GM10266 (cell line): ENCODE data around the gene KRT9.
"Not testable (repeated sequence)": the region's sequence is repeated elsewhere in the genome, so short reads cannot be mapped to it uniquely, and the experiment has no call there.

Source experiments
- DNase-seq: peaks from one replicate; pipeline ENCODE4 v3.0.0; 2012; ENCODE audit errors: extremely low spot score
- CTCF ChIP-seq: IDR thresholded peaks from 2 replicates; pipeline ENCODE4 v1.5.1; 2012; ENCODE audit warnings: mild to moderate bottlenecking, low read depth; ENCODE audit not compliant: control insufficient read depth, insufficient read depth; ENCODE audit errors: missing control alignments

The KRT9 gene

DNA sequence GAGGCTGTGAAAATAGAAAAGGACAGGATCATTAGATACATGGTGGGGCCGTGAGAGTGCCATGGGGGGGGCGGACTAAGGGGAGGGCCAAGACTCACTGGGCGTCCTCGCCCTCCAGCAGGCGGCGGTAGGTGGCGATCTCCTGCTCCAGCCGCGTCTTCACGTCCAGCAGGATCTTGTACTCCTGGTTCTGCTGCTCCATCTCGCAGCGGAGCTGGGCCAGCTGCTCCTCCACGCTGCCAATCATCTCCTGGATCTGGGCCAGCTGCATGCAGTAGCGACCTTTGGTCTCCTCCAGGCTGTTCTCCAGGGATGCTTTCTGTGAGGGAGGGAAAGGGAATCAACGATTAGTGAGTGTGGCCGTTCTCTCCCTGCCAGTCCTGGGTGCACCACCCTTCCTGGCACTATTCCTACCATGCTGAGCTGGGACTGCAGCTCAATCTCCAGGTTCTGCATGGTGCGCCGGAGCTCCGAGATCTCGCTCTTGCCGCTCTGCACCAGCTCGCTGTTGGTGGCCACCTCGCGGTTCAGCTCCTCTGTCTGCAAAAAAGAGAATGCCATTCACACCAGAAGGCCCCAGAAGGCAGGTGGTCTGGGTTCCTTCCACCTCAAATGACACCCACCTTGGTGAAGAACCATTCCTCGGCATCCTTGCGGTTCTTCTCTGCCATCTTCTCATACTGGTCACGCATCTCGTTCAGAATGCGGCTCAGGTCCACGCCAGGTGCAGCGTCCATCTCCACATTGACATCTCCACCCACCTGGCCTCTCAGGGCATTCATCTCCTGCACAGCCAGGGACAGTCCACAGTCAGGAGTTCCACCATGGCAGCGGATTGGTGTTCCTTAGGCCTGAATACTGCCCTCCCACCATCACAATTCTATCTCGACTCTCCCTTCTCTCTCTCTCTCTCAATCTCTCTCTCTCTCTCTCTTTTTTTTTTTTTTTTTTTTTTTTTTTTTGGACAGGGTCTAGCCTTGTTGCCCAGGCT lies 11.6 kb upstream of the KRT9 start:
- no peak for DNase-seq
- TF ChIP-seq CTCF: no peak

GRCh38 chr17:41582061-41582968 lies 10.5 kb upstream of the KRT9 start:
- DNase-seq: not testable (repeated sequence)

GRCh38 chr17:41581366-41582060 lies 9.7 kb upstream of the KRT9 start:
- no peak for DNase-seq
- no peak for TF ChIP-seq CTCF

GRCh38 chr17:41580687-41581365 lies 9.0 kb upstream of the KRT9 start:
- no peak for DNase-seq
- TF ChIP-seq CTCF: no peak

- no peak for TF ChIP-seq CTCF
- DNase-seq: no peak
These were observed 8.4 kb upstream of the KRT9 start for GRCh38 chr17:41580244-41580575.

DNA sequence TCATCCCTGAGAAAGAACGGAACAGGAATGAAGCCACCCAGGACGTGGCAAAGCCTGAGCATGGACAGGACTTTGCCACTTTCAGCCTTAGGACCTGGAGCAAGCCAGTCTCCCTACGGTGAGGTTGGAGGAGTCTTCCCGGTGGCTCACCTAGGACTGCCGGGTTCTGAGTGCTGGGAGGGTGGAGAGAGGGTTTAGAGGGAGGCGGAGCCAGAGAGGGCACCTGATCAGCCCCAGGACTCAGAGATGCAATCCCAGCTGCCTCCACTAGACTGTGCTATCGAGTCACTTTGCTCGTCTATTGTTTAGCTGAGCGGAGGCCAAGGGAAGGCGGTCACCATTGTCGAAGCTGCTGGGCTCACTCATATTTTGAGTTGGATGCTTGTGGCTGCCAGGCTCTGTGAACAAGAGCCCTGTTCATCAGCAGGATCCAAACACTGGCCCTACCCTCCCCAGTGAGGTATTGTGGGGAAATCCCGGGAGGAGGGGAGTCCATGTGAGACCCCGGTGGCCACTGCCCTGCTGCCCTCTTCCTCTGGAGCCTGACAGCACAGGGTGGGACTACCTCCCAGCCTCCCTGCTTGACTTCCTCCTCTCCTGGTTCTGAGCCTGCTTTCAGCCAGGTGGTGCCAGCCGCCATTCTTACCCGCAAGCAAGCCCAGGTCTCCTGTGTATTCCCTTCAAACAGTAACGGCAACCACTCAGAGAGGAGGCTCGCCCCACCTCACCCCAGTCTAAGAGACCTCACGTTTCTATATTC lies 7.8 kb upstream of the KRT9 start:
- peak; percentile 66 for TF ChIP-seq CTCF
- peak; percentile 93 for DNase-seq

- DNase-seq: no peak
- TF ChIP-seq CTCF: no peak
These were observed 7.1 kb upstream of the KRT9 start for GRCh38 chr17:41578971-41579370.
